Umbilical cord (tissue), 2 donors: ENCODE measurements around the gene TRPC4AP. TPM values are rescaled to one million over a fixed set of nuclear protein-coding genes. Genes with fewer than 3 reads are reported as not detected.
"Not testable (repeated sequence)": the region's sequence is repeated elsewhere in the genome, so short reads cannot be mapped to it uniquely, and the experiment has no call there.

Experiments
- DNase-seq: peaks from one replicate; pipeline ENCODE4 v3.0.0-alpha.2; 2015; ENCODE audit warnings: low spot score
- total RNA-seq: library from RNA; depleted of rRNA; stranded (reverse); fragments of >200 nt; gene quantifications from one replicate; pipeline ENCODE4 v1.2.3, GENCODE V29; 2014; ENCODE audit warnings: low replicate concordance; ENCODE audit not compliant: insufficient read depth

TRPC4AP gene, protein sequence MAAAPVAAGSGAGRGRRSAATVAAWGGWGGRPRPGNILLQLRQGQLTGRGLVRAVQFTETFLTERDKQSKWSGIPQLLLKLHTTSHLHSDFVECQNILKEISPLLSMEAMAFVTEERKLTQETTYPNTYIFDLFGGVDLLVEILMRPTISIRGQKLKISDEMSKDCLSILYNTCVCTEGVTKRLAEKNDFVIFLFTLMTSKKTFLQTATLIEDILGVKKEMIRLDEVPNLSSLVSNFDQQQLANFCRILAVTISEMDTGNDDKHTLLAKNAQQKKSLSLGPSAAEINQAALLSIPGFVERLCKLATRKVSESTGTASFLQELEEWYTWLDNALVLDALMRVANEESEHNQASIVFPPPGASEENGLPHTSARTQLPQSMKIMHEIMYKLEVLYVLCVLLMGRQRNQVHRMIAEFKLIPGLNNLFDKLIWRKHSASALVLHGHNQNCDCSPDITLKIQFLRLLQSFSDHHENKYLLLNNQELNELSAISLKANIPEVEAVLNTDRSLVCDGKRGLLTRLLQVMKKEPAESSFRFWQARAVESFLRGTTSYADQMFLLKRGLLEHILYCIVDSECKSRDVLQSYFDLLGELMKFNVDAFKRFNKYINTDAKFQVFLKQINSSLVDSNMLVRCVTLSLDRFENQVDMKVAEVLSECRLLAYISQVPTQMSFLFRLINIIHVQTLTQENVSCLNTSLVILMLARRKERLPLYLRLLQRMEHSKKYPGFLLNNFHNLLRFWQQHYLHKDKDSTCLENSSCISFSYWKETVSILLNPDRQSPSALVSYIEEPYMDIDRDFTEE
- 49.4 TPM for total RNA-seq

DNA sequence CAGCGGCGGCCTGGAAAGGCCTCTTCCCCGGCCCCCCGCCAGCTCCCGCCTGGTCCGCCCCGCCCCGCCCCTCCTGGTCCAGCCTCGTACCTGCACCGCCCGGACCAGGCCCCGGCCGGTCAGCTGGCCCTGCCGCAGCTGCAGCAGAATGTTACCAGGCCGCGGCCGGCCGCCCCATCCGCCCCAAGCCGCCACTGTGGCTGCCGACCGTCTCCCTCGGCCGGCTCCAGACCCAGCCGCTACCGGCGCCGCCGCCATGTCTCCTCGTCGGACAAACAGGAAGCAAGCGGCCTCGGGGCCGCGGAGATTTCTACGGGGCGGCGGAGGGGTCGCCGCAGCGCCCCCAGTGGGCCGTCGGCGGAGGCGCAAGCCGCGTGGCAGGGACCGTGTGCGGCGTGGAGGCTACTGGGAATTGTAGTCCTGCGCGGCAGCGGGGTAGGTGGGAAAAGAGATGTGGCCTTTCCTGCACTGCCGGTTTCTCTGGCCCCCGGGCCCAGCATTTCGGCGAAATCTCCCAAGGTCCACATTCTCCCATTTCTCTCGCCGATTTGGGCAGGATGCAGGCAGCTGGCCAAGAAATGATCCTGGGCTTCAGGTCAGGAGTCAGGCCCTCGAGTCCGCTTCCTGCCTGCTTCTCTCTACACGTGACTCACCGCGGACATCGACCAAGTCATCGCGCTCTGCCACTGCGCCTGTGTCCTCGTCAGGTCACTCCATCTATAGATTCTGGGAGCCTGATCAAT, at the start of gene TRPC4AP:
TSS of gene TRPC4AP (minus strand) at position 284 of the 743 bp plus-strand sequence. CDS start at position 258, 26 bp downstream.
- peak; percentile 94 for DNase-seq

DNA sequence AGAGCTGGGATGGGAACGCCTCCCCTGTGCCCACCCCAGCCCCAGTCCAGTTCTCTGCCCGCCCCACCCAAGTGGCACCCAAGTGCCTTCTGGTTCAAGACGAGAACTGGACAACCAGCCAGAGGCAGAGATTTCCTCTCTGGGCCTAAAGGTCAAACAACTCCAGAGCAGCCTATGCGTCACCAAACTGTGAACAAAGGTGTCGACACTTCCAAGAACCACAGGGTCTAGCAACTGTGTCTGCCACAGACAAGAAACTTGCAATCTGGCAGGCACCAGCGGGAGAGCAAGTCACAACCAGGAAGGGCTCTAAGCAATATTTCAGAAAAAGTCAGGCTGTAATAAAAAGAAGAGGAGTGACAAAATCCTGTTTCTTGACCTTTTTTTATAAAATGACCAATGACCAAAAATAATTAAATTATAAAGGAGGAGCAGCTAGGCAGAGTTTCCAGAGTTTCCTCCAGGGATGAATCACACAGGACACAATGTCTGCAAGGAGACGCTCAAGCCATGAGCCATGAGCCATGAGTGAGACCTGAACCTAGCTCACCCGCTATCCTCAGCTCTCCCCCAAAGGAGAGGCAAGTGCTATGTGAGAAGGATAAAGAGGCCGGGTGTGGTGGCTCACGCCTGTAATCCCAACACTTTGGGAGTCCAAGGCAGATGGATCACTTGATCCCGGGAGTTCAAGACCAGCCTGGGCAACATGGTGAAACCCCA, 43.4 kb upstream of the TRPC4AP start:
- DNase-seq = no peak

DNA sequence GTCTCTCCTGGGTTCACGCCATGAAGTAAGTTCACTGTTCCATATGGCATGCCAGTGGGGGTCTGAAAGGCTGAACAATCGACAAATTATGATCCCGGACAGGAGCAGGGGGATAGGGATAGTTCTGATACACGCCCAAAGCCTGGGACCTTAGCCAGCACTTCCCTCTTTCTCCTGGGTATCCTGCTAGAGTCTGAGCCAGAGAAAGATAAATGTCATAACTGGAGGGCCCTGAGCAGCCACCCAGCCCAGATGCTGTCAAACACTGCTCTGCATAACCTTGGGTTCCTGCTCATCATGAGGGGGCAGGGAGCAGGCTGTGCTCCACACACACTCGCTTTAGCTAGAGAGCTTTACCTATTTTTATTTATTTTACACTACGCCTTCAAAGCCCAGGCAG, 42.3 kb upstream of the TRPC4AP start:
- DNase-seq = no peak

DNA sequence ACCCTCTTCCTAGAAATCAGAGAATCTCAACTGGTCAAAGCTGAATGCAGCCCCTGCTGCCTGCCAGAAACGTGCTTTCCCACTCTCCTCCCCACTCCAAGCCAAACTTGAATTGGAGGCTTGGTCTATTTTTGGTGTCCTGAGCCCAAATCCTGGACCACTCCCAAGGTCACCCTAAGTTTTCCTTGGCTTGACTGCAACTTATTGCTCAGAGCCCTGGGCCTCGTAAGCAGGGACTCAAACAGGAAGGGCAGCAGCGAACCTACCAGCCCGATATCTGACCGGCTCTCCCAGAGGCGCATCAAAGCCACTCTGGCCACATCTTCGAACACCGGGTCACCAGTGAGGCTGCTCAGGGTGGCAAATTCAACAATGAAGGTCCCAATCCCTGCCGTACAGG, 41.9 kb upstream of the TRPC4AP start:
- no peak for DNase-seq

DNA sequence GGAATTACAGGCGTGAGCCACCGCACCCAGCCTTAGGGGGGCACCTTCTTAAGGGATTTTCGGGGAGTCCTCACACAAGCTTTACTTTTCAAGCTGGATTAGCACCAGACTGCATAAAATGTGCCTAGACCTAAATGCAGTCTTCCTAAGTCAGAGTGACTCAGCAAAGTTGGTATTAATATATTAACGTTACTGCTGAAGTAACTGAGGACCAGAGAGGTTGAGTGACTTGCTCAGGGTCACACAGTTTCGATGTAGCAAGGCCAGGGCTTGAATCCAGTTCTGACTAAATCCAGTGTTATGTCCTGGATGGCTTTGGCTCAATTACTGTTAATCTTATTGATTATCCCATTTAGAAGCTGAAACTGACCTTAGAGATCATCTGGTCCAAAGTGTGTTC, 41.1 kb upstream of the TRPC4AP start:
- no peak for DNase-seq

DNA sequence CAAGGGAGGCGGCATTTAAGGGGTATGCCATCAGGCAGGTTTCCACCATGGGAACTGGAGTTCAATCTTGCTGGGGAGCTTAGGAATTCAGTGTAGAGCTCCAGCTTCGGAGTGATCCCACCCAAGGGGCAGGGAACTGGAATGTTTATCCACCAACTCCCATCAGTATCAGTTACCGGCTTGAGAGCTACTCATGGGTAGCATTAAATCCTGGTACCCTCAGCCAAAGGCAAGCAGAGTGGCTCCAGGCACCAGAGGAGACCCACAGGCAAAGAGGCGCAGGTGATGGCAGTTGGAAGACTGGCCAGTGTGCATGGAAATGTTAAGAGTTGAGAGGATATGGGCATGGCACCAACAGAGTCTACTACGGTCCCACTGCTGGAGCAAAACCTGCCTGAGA, 40.4 kb upstream of the TRPC4AP start:
- DNase-seq = no peak

DNA sequence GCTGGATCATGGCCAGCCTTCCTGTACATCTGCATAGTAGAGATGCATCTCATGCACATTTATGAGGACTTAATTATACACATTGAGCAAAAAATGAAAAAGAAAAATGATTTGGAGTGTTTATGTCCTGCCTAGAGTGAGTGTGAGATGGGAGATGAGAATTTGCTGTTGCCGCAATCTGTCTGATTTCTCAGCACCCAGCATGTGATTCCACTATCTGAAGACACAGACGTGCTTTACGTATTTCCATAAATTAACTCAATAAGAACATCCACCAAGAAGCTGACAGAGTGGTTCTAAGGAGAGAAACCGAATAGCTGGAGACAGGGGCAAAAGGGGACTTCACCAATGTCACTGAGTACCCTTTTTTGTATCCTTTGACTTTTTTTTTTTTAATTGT, 39.3 kb upstream of the TRPC4AP start:
- no peak for DNase-seq

DNA sequence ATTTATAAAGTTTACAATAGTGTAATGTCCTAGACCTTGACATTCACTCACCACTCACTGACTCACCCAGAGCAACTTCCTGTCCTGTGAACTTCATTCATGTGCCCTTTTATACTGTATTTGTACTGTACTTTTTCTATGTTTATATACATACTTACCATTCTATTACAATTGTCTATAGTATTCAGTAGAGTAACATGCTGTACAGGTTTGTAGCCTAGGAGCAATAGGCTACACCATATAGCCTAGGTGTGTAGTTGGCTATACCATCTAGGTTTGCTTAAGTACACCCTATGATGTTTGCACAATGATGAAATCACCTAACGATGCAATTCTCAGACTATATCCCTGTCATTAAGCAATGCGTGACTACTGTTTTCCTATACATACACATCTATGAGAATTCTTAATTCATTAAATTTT, 37.1 kb upstream of the TRPC4AP start:
- no peak for DNase-seq

DNA sequence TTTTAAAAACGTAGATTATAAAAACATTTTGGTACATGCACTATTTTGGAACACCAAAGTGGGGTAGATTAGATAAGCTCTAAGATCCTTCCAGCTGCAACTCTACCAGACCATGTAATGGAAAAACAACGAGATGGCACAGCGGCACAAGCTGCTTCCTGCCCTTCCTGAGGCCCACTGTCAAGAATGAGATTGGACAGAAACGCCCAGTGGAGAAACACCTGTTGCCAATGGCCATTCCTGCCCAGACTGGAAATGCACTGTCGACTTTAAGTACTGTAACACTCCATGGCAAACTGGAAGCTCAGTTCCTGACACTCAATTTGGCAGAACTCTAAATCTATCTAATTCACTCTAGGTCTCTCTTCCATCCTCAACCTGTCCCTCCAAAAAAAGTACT, 33.1 kb upstream of the TRPC4AP start:
- DNase-seq = no peak

DNA sequence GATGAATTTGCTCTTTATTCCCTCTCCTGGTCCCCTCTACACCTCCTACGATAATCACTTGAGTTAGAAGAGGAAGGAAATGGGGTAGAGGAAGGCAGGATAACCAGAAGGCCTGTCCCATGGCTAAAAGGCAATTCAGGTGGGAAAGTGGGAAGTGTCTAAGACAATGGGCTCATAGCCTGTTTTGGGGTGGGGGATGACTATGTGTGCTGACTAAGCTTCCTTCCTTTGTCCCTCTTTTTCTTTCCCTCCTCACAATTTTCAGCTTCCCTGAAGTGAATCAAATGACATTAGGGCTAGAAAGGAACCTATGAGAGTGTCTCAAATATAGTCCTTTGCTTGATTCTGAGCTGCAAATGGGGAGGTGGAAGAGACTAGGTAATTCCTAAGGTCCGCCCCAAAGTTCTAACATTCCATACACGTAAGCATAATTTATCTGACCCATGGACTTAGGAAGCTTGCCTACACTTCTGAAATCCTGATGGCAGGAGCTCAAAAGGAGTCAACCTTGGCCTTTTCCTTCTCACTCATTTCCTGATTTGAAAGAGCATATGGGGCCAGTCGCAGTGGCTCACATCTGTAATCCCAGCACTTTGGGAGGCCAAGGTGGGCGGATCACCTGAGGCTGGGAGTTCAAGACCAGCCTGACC, 30.3 kb upstream of the TRPC4AP start:
- no peak for DNase-seq

DNA sequence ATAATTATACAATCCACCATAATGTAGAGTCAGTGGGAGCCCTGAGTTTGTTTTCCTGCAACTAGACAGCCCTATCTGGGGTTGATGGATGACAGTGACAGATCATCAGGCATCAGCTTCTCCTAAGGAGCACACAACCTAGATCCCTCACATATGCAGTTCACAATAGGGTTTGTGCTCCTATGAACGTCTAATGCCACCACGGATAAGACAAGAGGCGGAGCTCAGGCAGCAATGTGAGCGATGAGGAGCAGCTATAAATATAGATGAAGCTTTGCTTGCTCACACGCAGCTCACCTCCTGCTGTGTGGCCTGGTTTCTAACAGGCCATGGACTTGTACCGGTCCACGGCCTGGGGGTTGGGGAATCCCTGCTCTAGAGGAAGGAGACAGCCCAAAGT, 28.6 kb upstream of the TRPC4AP start:
- no peak for DNase-seq

DNA sequence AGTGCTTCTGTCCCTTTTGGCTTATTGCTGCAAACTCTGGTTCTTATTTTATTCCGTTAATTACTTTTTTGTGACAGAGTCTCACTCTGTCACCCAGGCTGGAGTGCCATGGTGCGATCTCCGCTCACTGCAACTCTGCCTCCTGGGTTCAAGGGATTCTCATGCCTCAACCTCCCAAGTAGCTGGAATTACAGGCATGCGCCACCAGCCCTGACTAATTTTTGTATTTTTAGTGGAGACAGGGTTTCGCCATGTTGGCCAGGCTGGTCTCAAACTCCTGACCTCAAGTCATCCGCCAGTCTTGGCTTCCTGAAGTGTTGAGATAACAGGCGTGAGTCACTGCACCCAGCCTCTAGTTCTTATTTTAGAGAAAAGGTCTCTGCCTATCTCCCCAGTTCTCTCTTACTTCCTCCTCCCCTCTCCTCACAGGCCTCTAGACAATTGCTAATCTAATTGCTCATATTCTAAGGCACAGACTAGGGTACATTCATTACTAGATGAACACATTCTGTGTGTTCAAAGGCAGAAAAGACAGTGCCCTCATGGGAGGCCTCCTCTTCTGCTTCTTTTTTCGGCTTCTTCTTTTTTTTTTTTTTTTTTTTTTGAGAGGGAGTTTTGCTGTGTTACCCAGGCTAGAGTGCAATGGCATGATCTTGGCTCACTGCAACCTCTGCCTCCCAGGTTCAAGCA, 27.6 kb upstream of the TRPC4AP start:
- no peak for DNase-seq

DNA sequence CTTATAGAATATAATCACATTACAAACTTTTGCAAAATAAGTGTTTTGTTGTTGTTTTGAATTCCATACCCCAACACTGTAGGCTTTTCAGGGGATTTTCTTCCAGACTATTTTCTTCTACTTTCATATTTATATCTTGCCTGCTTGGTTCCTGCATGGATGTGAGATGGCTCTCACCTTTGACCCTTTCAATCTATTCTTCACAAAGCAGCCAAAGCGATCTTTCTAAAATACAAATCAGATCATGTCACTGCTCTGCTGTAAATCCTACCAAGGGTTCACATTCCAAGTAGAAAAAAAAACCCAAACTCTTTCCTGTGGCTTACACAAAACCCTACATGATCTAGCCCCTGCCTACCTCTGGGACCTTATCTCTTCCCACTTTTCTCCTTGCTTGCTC, 25.0 kb upstream of the TRPC4AP start:
- no peak for DNase-seq

DNA sequence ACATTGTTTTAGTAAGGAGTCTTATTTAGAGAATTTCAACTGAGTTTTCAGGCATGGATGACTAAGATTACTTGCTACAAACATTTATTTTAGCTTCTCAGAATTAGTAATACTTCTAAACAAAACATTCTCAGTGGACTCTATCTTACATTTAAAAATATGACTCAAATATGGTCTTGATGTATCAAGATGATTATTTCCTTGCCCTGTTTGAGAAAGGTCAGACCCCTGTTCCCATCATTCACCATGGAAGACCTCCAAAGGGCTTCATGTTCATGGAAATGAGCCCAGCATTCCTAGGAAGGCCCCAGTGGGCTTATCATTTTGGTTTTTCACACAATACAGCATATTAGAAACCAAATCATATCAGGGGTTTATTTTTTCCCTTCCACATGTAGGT, 24.6 kb upstream of the TRPC4AP start:
- no peak for DNase-seq

DNA sequence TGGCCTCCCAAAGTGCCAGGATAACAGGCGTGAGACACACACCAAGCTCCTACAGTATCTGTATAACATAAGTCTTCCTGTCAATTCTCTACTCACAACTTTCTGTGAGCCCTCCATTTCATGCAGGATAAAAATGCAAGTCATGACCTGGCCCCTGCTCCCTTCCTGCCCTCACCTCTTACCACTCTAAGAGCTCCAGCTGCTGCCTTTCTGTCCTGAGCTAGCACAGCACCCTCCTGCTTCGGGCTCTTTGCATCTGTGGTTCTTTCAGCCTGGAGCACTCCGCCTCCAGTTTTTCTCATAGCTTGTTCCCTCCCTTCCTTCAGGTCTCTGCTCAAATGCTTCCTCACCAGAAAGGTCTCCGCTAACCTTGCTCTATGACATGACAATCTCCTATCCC, 23.7 kb upstream of the TRPC4AP start:
- no peak for DNase-seq

DNA sequence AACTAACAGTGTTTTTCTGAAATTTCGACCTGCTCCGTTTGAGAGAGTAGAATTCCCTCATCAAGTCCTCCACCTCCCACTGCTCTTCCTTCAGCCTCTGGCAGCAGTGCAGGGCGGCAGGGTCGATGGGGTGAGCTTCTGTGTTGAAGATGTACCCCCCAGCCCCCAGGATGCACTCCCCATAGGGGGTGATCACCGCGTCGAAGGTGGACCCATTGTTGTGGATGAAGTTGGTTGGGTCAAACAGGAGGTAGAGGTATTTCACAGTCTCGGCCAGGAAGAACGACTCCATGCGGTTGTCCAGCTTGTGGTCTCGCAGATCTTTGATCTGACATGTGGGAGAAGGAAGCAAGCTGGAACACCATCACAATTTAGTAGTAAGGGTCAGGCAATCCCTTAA, 23.0 kb upstream of the TRPC4AP start:
- no peak for DNase-seq

DNA sequence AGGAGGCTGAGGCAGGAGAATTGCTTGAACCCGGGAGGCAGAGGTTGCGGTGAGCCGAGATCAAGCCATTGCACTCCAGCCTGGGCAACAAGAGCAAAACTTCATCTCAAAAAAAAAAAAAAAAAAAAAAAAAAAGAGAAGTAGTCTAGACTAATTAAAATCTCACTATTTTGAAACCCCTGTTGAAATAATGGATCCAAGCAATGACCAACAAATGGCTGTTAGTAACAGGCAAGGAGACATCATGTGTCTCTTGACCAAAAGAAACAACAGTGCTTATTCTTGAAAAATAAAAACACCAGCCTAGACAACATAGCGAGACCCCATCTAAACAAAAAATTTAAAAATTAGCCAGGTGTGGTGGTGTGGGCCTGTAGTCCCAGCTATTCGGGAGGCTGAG, 19.7 kb upstream of the TRPC4AP start:
- DNase-seq = not testable (repeated sequence)

DNA sequence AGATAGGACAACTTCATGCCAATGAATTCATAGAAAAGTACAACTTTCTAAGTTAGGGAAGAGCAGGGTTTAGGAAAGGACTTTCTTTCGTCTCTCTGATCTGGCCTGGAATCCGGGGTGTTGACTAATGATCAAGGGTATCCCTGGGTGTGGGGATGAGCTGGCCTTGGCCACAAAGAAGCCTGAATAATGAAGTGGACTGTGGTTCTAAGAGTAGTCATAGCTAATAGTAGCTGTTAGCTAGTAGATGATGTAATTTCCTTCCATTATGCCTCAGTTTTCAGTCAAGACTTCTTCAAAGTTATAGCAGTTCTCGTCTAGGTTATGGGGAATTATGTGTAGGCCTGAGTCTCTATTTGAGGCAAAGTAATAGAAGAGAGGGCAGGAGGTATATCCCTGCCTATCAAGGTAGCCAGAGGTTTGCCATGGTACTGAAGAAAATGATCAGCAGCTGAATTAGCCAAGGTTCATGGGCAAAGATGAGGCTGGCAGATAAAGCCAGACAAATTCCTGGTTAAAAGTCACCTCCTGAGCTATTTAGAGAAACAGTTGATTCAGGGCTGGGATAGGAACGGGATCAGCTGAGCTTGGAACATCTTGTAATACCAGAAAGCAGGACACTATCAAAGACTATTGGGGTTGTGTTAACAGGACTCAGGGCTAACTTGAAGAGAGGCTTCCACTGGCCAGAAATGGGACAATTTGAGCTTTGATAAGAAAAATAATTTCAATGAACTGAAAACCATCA, 18.7 kb upstream of the TRPC4AP start:
- DNase-seq = no peak

DNA sequence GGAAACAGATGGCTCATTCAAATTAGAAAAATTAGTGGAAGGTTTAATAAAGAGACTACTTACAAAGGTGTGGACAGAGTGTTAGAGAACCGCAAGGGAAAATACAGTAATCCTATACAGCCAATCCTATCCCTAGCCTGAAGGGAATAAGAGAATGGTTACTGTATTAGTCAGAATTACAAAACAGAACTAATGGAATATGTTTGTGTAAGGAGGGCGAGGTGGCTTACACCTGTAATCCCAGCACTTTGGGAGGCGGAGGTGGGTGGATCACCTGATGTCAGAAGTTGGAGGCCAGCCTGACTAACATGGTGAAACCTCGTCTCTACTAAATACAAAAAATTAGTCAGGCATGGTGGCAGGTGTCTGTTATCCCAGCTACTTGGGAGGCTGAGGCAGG, 16.3 kb upstream of the TRPC4AP start:
- no peak for DNase-seq
